Amniotic epithelial cell (primary cell): ENCODE measurements around the gene EXOC4.
A peak's percentile ranks its signal among the peaks of the same experiment; 100 is the strongest.

ENCODE experiments used
- DNase-seq: peaks from one replicate; pipeline ENCODE4 v3.0.0-alpha.2; 2010; ENCODE audit warnings: low read depth

Gene EXOC4

DNA sequence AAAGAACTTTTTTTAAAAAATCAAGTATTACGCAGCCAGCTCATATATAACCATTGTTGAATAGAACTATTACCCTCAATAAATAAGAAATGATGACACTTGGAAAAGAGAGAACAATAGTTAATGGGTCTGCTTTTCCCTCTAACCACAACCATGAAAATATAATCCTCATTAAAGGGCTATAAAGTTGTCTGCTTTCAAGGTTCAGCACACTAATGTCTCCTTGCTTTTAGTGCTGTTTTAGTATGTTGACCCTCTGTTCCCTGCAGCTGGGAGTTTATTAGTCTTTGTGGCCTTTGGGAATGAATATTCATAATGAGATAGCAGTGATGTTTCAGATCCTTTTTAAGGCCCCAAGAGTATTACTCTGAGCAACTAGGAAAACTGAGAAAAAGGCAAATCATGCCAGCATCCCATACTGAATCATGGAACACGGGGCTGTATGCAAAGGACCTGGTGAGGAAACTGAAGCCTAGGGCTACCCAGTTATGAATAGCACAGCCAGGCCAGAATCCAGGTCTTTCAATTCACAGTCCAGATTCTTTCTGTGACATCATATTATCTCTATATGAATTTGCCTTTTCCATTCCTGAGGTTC lies 542.3 kb downstream of the EXOC4 start:
- no peak for DNase-seq

DNA sequence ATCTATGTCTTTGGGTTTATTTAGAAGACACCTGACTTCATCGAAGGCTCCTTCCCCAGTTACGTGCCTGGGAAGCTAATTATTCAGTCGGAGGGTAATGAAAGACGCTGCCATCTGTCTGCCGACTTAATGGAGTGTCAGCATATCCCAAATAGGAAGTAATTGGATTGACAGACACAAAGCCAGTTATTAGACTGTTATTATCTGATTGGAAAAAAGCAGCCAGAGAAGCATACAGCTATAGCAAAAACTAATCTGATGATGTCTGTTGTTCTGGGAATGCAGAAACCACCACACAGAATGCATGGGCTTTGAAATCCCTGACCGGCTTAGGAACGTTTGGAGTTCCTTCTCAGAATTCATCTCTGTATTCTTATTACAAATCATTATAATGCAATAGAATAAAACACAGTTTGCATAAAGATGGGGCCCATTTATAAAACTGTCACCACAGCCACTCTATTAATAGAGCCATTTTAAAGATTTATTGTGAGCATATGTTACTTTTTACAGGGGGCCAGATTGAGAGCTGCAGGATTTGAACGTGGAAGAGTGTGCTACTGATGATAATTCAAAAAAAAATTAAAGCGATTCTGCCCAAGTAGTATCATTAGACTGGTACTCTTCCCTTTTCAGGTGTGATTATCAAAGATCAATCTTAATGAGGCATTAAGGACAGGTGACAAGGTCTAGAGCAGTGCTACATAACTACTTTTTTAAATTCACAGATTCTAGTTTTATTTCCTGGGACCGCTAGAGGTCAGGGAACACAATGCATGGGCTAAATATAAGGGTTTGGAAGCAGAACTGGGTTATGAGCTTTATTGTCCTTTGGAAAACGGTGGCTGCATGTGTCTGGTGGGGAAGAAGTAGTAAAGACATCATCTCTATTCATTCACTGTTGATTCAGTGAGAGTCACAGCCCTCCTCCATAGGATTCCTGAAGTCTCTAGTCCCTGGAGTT lies 544.2 kb downstream of the EXOC4 start:
- DNase-seq = no peak

DNA sequence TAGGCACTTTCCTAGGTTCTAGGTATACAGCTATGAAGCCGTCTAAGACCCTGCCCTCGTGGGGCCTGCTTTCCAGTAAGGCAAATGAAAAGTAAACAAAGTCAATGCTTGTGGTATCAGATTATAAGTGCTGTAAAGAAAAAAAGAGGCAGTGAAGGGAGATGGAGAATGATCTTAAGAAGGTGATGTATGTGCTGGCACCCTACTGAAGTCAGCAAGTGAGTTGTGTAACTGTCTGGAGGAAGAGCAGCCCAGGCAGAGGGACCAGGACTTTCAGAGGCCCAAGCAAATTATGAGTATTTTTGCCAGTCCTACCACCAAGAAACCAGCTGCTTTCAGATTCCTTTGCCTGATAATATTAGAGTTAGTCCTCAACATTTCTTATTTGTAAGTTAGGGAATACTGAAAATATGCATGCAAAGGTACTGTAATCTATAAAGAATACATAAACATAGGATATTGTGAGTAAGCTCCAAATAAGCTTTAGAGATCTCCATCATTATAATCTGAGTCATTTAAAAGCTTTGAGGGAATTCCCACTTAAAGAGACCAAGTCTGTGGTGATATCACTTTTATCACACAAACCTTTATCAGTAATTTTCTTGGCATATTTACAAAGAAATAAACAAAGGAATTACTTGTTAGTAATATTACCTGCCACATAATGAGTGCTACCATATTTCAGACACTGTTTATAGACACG lies 545.1 kb downstream of the EXOC4 start:
- peak; percentile 52 for DNase-seq

DNA sequence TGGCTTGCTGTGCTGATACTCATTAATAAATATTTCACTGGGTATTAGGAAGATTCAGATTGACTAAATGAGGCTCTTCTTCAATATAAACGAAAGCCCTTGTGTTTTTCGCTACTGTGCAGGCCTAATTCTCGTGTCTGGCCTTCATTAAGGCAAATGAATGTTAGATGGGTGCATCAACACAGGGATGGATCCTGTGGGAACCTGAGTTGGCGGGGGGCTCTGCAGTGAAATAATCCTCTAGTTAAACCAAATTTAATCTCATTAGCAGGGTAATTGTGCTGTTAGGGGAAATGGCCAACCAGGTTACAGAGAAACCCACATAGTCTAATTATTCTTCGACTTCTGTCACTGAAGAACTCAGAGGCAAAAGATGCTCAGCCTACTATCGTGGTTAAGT lies 548.5 kb downstream of the EXOC4 start:
- DNase-seq = no peak

DNA sequence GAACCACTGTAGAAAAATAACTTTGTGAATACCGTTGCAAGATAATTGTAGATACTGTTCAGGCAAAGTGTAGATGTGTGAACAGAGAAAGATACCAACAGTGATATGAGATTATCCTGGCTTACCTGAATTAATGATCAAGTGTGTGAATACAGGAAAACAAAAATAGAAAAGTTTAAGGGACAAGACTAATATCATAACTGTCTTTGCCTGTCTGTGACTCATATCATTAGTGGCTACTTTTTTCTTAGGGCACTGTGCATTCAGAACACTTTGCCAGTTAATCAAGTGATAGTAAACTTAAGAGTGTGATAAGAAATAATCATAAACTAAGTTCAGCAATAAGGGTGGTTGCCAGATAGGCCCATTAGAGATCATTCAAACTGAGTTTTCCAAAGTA lies 551.2 kb downstream of the EXOC4 start:
- no peak for DNase-seq

DNA sequence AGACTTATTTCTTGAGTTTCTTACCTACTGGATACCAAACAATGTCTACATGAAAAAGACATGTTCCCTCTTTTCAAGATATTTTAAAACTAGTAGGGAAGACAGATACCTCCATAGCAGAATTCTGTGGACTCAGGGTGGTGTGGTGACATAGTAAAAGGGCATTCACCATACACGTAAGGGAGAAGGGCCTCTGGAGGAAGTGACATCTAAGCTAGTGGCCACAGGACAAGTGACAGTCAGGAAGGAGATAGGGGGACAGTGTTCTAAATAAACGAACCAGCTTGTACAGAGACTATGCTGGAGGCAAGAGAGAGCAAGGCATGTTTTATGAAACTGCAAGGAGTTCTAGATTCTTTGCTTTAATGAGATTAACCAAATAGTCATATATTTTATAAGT lies 552.5 kb downstream of the EXOC4 start:
- no peak for DNase-seq

DNA sequence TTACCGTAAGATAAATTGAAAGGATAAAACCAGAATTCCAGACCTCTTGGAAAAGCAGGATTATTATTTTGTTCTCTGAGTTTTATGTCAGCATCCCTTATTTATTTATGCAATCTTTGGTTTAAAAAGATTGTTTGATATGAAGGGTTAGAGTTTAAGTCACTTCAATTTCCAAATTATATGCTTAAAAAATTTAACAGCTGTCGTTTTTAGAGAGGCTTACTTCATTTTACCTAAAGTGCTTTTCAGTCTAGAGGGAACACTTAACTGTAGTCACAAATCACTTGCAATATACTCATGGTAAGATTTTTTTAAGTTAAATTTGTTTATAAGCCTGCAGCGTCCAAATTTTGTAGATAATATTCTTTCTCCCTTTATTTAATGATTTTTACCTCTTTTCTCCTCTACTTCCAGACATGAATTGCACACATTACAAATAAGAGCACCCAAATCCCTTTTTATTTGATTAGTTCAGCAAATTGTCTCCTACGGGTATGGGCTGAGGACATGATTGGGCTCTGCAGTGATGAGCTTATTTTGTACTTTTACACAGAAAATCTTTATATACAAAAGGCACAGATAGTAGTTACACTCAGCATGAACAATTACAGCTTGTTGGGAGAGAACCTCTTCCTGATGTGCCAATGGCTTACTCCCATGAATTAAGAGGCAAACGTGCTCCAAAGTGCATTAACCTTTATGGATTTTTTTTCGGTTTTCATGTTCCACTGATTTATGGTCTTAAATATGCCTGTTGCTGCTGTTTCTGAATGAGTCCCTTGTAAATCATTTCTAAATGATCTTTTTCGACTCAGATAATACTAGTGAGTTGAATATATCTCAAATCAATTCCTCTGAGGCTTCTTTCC lies 555.0 kb downstream of the EXOC4 start:
- no peak for DNase-seq

DNA sequence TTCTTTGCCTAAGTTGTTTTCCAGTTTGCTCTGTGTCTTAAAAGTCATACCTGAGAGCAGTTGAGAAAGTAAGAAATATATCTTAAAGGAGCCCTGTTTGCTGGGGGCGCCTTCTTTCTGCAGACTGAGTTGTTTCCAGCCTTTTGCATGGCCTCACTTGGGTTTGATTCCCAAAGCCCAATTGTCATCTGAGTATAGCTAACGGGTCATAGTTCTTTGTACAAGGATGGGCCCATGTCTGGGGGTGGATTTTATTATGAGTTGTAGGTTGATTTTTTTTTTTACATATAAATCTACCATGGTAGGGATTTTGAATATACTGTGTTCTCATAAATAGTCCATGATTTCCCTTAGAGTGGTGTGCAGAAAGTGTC lies 555.6 kb downstream of the EXOC4 start:
- no peak for DNase-seq

DNA sequence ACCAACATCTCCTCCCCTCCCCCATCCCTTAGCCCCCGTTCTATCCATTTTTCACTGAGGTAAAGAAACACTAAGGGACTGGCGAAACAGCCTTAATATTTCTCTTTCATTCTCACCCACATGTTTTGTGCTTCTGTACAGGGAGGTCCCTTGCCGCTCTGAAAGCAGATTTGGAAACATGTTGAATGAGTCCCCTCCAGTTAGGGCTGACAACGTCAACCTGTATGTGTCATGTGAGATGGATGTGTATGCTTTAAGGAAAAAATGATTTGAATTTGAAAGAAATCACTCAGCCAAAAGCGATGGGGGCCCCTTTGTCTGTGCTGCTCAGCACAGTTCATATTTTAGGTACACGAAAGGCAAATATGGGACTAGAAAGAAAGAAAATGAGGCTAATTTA lies 560.0 kb downstream of the EXOC4 start:
- no peak for DNase-seq

DNA sequence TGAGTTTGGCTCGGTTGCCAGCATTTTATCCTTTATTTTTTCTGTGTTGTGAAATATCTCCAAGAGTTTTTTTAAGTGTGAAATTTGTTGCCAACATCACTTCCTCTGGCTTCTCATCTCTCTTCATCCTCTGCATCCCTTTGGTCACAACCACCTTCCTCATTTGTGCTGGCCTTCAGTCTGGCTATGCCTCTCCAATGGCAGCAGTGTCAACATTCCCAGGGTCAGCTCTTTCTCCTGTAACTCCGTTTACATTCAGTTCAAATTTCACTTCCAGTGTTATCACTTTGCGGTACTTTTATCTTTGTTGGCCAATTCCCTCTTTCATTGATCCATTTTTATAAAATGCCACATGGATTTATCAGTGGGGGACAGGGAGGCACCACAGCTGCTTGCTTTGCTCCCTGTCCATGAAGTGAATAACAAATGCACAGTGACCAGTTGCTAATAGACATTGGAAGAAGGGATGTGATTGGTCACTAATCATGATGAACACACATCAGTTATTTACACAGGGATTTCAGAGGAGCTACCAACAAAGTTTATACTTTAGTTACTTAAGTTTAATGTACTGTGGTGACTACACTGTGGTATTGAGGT lies 562.8 kb downstream of the EXOC4 start:
- peak; percentile 5 for DNase-seq

DNA sequence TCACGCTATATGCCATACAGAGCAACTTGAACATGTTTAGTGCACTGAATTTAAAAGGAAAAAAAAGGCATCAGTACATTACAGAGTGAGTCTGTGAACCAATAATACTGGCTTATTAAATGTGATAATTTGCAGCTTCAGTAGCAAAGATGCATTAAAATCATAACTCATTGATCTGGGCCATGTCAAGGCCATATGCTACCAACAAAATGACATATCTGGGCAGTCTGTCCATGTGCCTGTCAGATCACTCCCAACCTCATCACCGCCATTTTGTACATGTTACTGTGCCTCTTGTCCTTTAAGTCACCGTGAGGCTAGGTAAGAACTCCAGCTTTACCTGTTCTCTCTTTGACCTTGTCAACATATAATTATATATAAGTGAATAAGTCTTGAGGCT lies 566.8 kb downstream of the EXOC4 start:
- DNase-seq = no peak

DNA sequence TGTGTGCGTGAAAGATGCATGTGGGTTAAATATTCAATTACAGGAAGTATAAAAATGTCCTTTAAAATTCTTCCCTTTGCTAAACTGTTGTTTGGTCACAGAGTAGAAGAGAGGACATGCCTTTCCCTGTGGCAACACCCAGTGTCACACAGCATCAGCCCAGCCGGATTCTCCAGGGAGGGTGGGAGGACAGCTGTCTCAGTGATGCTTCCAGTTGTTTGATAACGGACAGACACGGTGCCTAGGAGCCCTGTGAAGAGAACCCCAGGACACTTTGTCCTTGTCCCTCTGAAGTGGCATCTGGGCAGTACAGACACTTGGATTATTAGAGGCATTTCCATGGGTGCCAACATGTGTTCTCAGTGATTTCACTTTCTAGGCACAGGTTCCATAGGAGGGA lies 567.7 kb downstream of the EXOC4 start:
- DNase-seq = no peak

DNA sequence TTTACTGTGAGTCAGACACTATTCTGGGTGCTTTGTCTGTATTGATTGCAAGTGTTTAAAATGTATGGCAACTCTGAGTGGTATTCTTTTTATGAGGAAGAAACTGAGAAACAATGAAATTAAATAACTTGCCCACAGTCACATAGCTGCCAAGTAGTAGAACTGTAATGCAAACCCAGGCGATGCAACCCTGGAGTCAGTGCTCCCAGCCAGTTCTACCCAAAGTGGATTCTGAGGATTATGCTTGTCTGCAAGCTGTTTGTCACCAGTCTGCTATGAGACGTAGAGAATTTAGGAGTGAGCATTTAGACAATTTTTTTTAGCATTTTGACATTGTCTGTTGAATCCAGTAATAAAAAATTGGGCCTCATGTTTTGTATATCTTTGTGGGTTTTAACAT lies 568.3 kb downstream of the EXOC4 start:
- no peak for DNase-seq

DNA sequence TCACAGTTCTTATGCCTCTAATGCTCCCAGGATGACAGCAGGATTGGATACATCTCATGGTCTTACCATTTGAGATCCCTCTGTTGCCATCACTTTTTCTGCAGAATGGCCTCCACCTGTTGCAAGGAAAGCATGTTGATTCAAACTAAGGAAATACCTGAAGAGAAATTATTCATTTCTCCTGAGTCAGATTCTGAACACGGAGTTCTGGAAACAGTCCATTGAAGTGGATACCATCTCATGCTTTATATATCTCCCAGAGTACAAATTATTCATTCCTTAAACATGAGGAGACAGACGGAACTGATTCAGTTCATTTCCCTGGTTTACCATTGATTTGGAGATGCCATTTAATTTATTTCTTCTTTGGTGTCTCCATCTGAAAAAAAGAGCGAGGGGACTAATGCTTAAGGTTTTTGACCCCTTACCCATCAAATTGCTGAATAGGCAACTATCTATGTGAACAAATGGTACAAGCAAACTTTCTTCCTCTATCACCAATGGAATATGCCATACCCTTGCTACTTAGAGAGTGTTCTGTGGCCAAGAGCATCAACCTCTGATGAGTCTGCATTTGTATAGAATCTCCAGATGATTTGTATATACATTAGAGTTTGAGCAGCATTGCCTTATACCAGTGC lies 569.2 kb downstream of the EXOC4 start:
- DNase-seq = no peak

DNA sequence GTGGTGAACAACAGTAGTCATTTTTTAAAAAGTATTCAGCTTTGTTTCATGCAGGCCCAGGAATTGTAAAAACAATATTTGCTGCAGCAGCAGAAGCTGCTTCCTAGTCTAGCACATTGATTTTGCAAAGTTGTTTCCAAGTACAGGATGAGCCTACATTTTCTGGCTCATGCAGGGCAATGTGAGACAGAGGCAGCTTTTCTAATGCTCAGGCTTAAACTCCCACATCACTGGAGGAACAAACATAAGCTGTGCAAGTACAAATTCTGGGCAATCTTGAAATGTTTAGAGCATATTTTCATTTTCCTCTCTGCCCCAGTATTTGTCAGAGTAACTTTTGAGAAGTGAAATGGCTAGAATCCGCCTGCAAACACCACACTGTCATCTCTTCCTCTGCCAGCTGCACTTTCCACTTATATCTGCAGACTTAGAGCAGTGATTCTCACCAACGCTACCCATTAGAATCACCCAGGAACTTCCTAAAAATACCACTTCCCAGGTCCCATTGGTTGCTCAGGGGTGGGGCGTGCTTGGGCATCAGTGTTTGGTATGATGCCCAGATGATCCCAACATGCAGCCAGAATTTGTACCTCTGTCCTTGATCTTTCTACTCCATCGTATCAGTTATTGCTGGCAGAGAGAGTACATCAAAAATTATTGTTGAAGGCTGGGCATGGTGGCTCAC lies 570.1 kb downstream of the EXOC4 start:
- no peak for DNase-seq

DNA sequence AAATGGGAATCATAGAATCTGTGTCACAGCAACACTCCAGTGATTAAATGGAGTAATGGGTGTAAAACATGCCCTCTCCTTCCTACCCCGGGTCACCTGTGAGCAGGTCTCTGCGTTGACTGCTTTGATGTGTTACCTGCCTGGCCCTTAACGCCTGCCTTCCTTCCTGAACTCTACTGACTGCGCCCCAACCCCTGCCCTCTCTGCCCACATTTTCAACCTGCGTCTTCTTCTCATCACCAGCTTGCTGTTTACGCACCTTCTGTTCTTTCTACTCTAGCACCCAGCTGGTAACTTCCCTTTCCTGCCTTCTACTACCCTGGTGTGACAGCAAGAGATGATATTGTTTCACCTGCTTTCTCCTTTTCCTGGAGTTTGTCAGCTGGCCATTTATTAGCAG lies 571.3 kb downstream of the EXOC4 start:
- no peak for DNase-seq

DNA sequence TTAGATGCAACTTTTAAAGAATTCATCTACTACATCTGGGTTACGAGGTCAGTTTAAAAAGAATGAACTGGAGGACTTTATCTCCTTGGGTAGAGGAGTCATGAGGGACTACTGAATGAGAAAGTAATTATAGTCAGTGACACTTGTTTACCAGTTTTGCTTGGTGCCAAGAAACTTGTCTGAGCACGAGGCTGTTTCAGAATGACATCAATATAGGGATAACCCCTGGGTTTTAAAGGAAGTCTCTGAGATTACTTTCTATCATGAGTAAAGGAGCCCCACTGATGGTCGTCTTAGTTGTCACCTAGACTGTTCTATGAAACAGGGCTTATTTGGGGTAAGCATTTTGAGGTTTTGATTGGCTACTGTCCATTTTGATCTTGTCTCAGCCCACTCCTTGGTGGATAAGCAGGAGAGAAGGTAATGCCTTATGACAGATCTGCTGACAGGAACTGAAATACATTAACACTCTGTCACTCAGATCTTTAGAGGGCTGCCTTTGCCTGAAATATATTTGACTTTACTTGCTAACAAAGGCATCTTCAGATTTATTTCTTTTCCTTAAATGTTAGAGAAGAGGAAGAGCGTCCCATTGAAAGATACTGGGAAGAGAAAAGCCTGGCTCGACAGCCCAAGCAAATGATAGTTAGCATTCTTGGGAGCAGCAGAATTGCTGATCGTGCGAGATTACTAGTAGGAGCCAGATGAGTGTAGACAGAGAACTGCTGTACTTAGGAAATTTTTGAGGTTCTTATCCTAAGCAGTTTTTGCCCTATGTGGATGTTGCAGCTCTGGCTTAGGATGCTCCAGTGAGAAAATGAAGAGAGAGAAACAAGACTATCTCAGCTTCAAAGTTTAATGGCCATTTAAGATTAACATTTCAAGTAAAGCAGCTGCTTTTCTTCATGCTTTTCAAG lies 575.1 kb downstream of the EXOC4 start:
- no peak for DNase-seq

DNA sequence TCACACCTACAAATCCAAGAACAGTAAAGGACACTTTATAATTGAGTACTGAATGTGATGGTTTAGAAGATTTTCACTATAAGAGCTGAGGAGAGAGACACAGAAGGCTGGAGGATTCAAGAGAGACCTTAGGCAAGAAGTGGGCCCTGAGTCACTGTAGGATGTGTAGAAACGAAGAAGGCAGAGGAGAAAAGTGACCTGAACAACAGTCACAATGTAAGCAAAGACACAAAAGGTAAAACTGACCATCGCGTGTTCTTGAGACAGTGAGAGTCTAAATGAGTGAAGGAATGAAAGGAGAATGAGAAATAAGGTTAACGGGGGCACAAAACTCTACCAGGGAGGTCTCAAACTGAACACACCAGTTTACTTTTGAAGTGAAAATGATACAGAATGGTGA lies 576.0 kb downstream of the EXOC4 start:
- no peak for DNase-seq

DNA sequence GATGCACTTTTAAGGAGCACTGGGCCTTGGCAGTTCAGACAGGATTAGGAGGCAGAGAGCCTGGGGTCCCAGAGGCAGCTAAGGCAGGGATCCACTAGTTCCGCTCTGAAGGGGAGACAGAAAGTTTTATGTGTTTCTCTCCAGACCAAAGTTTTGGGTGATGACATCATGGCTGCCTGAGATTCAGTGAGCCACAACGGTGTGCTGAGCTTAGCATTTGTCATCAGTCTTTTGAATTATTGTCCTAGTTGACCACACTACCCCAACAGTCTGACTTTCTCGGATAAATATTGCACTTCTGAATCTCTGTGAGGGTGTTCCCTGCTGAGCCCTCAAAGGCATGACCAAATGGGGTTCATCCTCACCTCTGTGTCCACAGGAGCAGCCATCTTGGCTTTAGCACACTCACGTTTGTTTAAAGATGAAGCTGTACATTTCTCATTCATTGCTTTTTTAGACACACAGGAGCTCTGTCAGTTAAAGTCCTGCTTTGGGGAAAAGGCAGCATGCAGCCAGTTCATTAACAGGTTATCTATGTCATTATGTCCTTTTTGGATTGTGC lies 576.5 kb downstream of the EXOC4 start:
- peak; percentile 59 for DNase-seq
